Measurements from ENCODE around the gene ZNF532.

The ZNF532 gene

DNA sequence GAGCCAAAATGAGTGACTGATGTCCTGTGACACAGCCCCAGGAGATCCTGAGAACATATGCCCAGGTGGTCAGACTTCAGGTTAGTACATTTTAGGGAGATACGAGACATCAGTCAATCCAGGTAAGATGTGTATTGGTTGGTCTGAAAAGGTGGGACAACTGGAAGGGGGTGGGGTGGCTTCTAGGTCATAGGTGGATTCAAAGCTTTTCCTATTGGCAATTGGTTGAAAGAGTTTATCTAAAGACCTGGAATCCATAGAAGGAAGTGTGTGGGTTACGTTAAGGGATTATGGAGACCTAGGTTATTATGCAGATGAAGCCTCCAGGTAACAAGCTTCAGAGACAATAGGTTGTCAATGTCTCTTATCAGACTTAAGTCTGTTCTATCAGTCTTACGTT, 136.5 kb downstream of the ZNF532 start:
- no peak overlapping the region for H3K4me3 ChIP-seq (ENCODE audit: low read depth, low read length)
- TF ChIP-seq, protein P1, sequence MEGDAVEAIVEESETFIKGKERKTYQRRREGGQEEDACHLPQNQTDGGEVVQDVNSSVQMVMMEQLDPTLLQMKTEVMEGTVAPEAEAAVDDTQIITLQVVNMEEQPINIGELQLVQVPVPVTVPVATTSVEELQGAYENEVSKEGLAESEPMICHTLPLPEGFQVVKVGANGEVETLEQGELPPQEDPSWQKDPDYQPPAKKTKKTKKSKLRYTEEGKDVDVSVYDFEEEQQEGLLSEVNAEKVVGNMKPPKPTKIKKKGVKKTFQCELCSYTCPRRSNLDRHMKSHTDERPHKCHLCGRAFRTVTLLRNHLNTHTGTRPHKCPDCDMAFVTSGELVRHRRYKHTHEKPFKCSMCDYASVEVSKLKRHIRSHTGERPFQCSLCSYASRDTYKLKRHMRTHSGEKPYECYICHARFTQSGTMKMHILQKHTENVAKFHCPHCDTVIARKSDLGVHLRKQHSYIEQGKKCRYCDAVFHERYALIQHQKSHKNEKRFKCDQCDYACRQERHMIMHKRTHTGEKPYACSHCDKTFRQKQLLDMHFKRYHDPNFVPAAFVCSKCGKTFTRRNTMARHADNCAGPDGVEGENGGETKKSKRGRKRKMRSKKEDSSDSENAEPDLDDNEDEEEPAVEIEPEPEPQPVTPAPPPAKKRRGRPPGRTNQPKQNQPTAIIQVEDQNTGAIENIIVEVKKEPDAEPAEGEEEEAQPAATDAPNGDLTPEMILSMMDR (IDR thresholded peaks at IDR 0.05; ENCODE audit: insufficient read depth, low read depth, low read length, missing control alignments): no peak
- DNase-seq (ENCODE audit: low read depth): no peak

DNA sequence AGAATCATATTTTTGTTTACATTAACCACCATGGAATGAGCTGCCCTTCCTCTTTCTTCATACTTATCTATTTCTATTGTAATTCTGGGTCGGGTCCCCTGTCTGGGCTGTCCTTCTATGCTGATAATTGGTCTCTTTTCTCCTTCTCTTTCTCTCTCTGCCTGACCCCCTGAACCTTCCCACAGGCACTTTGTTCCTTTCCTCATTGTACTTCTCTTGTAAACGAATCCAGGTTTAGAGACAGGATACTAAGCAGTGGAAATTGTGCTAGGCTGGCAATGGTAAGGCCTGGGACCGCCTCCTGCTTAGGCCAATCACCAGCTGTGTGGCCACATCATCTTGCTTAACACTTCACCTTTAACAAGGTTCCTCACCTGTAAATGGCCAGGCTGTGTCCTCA, 137.0 kb downstream of the ZNF532 start:
- TF ChIP-seq, protein P1 (IDR thresholded peaks at IDR 0.05; ENCODE audit: insufficient read depth, low read depth, low read length, missing control alignments): no peak
- DNase-seq (ENCODE audit: low read depth): no peak
- H3K4me3 ChIP-seq (ENCODE audit: low read depth, low read length): no peak overlapping the region

DNA sequence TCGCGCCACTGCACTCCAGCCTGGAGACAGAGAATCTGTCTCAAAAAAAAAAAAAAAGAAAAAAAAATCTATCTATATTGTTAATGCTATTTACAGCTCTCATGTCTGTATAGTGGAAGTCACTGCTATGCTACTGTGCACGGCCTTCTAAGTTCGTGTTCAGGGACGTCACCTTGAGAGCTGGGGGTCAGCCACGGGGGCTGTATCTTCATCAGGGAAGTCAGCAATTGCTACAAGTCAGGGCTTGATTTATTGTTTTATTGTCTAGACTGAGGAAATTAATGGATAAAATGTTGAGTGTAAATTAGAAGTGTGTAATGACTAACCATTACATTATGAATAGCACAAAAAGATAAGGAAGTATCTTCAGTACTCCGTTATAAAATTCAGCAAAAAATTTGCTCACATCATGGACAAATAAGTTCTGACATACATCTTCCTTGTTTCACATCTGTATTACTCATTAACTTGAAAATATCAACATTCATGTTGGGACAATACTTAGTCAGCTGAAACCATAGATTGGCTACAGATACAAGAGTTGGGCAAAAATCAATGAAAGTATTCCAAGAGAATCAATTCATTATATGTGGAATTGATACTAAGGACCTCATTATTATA, 138.4 kb downstream of the ZNF532 start:
- H3K4me3 ChIP-seq (ENCODE audit: low read depth, low read length): no peak overlapping the region
- TF ChIP-seq, protein P1 (IDR thresholded peaks at IDR 0.05; ENCODE audit: insufficient read depth, low read depth, low read length, missing control alignments): no peak
- no peak for DNase-seq (ENCODE audit: low read depth)

DNA sequence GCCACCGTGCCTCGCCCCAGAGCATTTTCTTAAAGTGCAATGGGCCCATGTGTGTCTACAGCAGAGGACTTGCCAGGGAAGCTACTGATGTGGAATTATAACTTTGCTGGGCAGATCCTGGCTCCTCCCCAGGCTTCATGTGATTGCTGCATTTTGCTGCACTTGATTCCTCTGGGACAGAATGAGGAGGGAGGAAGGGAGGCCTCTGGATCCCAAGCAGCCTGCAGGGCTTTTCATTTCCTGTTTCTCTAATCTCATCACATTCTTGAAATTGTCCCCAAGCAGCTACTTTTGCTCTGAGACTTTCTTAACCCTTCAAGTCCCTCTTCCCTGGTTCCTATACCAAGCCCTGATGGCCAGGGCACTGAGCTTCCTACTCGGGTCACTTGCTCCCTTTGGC, 140.6 kb downstream of the ZNF532 start:
- no peak for DNase-seq (ENCODE audit: low read depth)
- H3K4me3 ChIP-seq (ENCODE audit: low read depth, low read length): no peak overlapping the region
- TF ChIP-seq, protein P1 (IDR thresholded peaks at IDR 0.05; ENCODE audit: insufficient read depth, low read depth, low read length, missing control alignments): no peak

DNA sequence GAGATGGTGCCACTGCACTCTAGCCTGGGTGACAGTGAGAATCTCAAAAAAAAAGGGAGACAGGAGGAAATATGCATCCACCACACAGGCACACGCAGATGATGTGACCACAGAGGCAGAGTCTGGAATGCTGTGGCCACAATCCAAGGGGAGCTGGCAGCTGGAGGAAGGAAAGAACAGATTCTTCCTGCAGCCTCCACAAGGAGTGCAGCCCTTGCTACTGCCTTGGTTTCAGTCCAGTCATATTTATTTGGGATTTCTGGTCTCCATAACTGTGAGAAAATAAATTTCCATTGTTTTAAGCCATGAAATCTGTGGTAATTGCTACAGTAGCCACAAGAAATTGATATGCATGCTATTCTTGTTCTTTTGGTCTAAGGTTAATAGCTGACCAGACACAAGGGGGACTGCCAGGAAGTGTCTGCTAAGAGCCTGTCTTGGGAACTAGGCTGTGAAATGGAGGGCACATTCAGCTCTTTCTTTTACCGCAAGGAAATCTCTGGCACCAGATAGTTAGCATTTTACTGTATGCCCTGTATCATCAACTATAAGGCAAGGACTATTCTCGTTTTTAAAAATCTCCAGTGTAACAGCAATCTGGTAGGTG, 141.9 kb downstream of the ZNF532 start:
- no peak overlapping the region for H3K4me3 ChIP-seq (ENCODE audit: low read depth, low read length)

DNA sequence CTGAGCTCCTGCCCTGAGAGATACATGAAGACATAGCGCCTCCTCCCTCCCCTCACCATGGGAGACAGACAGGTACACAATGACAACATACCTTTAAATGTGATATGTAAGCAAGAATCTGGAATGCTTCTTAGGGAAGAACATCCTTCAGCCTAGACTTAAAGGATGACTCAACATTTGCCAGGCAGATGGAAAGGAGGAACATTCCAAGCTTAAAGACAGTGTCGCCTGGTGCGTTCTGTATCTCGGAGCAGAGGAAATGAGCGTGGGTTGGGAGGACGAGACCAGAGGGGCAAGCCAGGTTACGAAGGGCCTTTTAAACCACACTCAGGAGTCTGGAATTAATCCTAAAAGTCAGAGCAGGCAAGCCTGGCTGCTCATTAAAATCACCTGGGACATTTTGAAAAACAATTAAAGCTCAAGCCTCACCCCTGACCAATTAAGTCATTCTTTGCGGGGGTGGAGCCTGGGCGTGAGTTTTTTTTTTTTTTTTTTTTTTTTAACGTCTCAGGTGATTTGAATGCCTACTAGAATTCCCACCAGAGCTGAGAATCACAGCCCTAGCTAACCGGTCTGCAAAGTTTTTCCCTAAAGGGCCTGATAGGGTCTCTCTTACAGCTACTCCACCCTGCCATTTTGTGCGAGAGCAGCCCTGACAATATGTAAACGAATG, 143.8 kb downstream of the ZNF532 start:
- TF ChIP-seq, protein P1 (IDR thresholded peaks at IDR 0.05; ENCODE audit: insufficient read depth, low read depth, low read length, missing control alignments): no peak

More for the DNA sequence above, 141.9 kb downstream of the ZNF532 start:
- TF ChIP-seq, protein P1 (IDR thresholded peaks at IDR 0.05; ENCODE audit: insufficient read depth, low read depth, low read length, missing control alignments): no peak
- DNase-seq (ENCODE audit: low read depth): no peak

More for the DNA sequence above, 143.8 kb downstream of the ZNF532 start:
- no peak for DNase-seq (ENCODE audit: low read depth)
- no peak overlapping the region for H3K4me3 ChIP-seq (ENCODE audit: low read depth, low read length)

Data from GM12865 (cell line).